Measurements from ENCODE around the gene JAM2. TPM values are rescaled to one million over a fixed set of nuclear protein-coding genes. Genes with fewer than 3 reads are reported as not detected.
"Not testable (repeated sequence)": the region's sequence is repeated elsewhere in the genome, so short reads cannot be mapped to it uniquely, and the experiment has no call there.

The JAM2 gene
- total RNA-seq, 1 donor from 2014 or later: 23.7 TPM

- DNase-seq: no peak
- Histone ChIP-seq H3K4me1 (peaks cover 15% of the 10 kb centered on the region), H3K27ac (replicated peaks) (peak overlapping the region; percentile 62), H3K36me3 (no peaks in the 10 kb centered on the region), H3K9me3 (replicated peaks) (no peaks in the 10 kb centered on the region), H3K4me3 (no peak overlapping the region), H3K27me3 (ENCODE audit: low read depth) (no peaks in the 10 kb centered on the region)
- TF ChIP-seq, protein P1, sequence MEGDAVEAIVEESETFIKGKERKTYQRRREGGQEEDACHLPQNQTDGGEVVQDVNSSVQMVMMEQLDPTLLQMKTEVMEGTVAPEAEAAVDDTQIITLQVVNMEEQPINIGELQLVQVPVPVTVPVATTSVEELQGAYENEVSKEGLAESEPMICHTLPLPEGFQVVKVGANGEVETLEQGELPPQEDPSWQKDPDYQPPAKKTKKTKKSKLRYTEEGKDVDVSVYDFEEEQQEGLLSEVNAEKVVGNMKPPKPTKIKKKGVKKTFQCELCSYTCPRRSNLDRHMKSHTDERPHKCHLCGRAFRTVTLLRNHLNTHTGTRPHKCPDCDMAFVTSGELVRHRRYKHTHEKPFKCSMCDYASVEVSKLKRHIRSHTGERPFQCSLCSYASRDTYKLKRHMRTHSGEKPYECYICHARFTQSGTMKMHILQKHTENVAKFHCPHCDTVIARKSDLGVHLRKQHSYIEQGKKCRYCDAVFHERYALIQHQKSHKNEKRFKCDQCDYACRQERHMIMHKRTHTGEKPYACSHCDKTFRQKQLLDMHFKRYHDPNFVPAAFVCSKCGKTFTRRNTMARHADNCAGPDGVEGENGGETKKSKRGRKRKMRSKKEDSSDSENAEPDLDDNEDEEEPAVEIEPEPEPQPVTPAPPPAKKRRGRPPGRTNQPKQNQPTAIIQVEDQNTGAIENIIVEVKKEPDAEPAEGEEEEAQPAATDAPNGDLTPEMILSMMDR (IDR thresholded peaks at IDR 0.05; ENCODE audit: borderline replicate concordance): no peak
- intact Hi-C loops (cut with micrococcal nuclease): no loop called here
These were observed 24.6 kb upstream of the JAM2 start for GRCh38 chr21:25614441-25614840.

- no peak overlapping the region for H3K4me3 ChIP-seq
- H3K4me1 ChIP-seq: peaks cover 15% of the 10 kb centered on the region
- TF ChIP-seq, protein P1 (IDR thresholded peaks at IDR 0.05; ENCODE audit: borderline replicate concordance): no peak
- H3K9me3 ChIP-seq (replicated peaks): no peaks in the 10 kb centered on the region
- DNase-seq: no peak
- peak overlapping the region; percentile 62 for H3K27ac ChIP-seq (replicated peaks)
- no peaks in the 10 kb centered on the region for H3K27me3 ChIP-seq (ENCODE audit: low read depth)
- H3K36me3 ChIP-seq: no peaks in the 10 kb centered on the region
- intact Hi-C loops (cut with micrococcal nuclease): no loop called here
These were observed 23.2 kb upstream of the JAM2 start for GRCh38 chr21:25615880-25616279.

DNA sequence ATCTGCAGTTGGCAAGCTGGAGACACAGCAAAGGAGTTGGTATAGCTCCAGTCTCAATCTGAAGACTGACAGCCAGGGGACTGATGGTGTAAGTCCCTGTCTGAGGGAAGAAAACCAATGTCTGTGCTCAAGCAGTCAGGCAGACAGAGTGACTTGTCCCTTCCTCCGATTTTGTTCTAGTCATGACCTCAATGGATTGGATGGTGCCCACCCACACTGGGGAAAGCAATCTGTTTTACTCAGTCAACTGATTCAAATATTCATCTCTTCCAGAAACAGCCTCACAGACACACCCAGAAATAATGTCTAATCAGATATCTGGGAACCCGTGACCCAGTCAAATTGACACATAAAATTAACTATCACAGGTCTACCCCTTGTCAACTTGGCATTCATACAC lies 19.9 kb upstream of the JAM2 start:
- Histone ChIP-seq H3K4me3 (no peak overlapping the region), H3K9me3 (replicated peaks) (no peaks in the 10 kb centered on the region), H3K36me3 (no peaks in the 10 kb centered on the region), H3K4me1 (peaks cover 15% of the 10 kb centered on the region), H3K27ac (replicated peaks) (no peak overlapping the region), H3K27me3 (ENCODE audit: low read depth) (no peaks in the 10 kb centered on the region)
- TF ChIP-seq, protein P1 (IDR thresholded peaks at IDR 0.05; ENCODE audit: borderline replicate concordance): no peak
- intact Hi-C loops (cut with micrococcal nuclease): no loop called here
- DNase-seq: no peak

DNA sequence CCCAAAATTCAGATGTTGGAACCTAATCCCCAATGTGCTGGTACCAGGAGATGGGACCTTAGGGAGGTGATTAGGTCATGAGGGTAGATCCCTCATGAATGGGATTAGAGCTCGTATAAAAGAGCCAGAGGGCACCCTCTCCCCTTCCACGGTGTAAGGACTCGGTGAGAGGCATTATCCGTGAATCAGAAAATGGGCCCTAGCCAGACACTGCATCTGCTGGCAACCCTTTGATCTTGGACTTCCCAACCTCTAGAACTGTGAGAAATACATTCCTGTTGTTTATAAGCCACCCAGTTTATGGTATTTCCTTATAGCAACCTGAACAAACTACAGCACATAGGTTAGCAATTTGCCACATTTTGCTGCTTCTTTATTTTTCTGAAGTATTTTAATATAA lies 14.5 kb upstream of the JAM2 start:
- H3K9me3 ChIP-seq (replicated peaks): no peaks in the 10 kb centered on the region
- H3K4me1 ChIP-seq: peaks cover 14% of the 10 kb centered on the region
- no peak for DNase-seq
- intact Hi-C loops (cut with micrococcal nuclease): no loop called here
- no peaks in the 10 kb centered on the region for H3K36me3 ChIP-seq
- H3K27ac ChIP-seq (replicated peaks): no peak overlapping the region
- H3K4me3 ChIP-seq: no peak overlapping the region
- TF ChIP-seq, protein P1 (IDR thresholded peaks at IDR 0.05; ENCODE audit: borderline replicate concordance): no peak
- H3K27me3 ChIP-seq (ENCODE audit: low read depth): no peaks in the 10 kb centered on the region

DNA sequence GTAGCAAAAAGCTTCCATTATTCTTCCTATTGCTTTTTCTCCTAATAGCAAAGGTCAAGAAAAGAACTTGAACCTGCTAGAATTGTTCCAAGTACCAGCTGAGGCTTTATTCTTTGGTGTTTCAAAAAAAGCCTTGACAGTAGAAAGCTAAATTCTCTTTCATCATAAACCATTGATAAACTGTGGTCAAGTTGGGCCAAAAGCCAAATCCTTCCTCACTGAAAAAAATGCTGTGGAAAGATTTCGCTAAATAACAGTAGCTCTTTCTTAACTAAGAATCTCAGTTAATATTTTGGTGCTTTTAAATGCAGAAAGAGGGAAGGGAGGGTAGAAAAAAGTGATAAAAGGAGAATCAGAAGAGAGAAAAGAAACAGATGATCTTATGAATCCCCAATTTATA lies 14.0 kb upstream of the JAM2 start:
- Histone ChIP-seq H3K4me1 (peaks cover 14% of the 10 kb centered on the region), H3K36me3 (no peaks in the 10 kb centered on the region), H3K9me3 (replicated peaks) (no peaks in the 10 kb centered on the region), H3K27ac (replicated peaks) (no peak overlapping the region), H3K4me3 (no peak overlapping the region), H3K27me3 (ENCODE audit: low read depth) (no peaks in the 10 kb centered on the region)
- intact Hi-C loops (cut with micrococcal nuclease): no loop called here
- no peak for DNase-seq
- TF ChIP-seq, protein P1 (IDR thresholded peaks at IDR 0.05; ENCODE audit: borderline replicate concordance): no peak

- H3K4me3 ChIP-seq; H3K36me3 ChIP-seq; H3K27me3 ChIP-seq (ENCODE audit: low read depth); H3K9me3 ChIP-seq (replicated peaks); DNase-seq; intact Hi-C loops (cut with micrococcal nuclease): not testable (repeated sequence)
- peak overlapping the region; percentile 53 for H3K27ac ChIP-seq (replicated peaks)
- peaks cover 14% of the 10 kb centered on the region for H3K4me1 ChIP-seq
These were observed 13.1 kb upstream of the JAM2 start for GRCh38 chr21:25625776-25626555.

All from left ventricle myocardium inferior (tissue), 1 donor.